SK-N-MC (cell line): Measurements from ENCODE around the gene PACS1.

Source experiments
- EZH2 ChIP-seq: fragments of 200-600 bp; sonication (generic); IDR thresholded peaks from one replicate; pipeline ENCODE4 v1.6.1; 2017; ENCODE audit warnings: antibody characterized with exemption
- POLR2AphosphoS5 ChIP-seq: IDR thresholded peaks from 2 replicates; pipeline ENCODE4 v1.6.1; 2012; ENCODE audit warnings: mild to moderate bottlenecking, low read depth, low read length, borderline replicate concordance

GRCh38 chr11:66239998-66240780 is 170.1 kb downstream of the PACS1 start:
- no peak for TF ChIP-seq POLR2AphosphoS5
- no peak for TF ChIP-seq EZH2
